ENCODE results near the gene LBHD2. TPM values are rescaled to one million over a fixed set of nuclear protein-coding genes. Genes with fewer than 3 reads are reported as not detected.

The LBHD2 gene
- total and polyA plus RNA-seq, 2 of the 13 experiments (the other 11 are each of a cell fraction or from before 2014, with no cell fraction given) = 0.67 to 1.00 TPM

DNA sequence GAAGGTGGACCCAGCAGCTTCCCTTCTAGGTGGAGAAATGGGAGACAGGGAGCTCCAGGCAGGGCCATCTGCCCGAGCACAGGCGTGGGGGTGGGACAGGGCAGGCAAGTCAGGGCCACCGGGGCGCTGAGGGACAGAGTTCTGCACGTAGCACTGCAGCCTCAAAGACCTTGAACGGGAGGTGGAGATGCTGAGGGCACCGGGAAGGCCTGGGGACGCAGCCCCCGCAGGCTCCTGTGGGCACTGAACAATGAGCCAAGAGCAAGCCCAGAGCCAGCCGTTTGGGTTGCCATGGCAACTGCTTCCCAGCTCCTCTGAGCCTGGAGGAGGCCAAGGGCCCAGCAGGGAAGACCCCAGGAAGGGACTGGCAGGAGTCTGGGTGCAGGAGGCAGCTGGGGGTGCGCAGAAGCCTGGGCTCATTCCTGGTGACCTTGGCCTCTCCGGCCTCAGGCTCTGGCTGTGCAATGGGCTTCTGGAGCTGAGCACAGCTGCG, 3.4 kb downstream of the LBHD2 start (continued):
- TF ChIP-seq ZNF574 (CRISPR knock-in tag; IDR thresholded peaks at IDR 0.05) (0 out of 2 replicates have a peak, but pooled peaks have one; percentile 30), HNF4A (CRISPR knock-in tag; IDR thresholded peaks at IDR 0.05) (no peak), HNRNPL (IDR thresholded peaks at IDR 0.05; ENCODE audit: low read depth, low read length) (peak; percentile 82), NR2C2 (CRISPR knock-in tag; IDR thresholded peaks at IDR 0.05; ENCODE audit: borderline replicate concordance) (no peak), ZFX (CRISPR knock-in tag; IDR thresholded peaks at IDR 0.05; ENCODE audit: low read depth) (peak; percentile 27; the same call in 1 of the 2 replicates), ZNF30 (CRISPR knock-in tag; IDR thresholded peaks at IDR 0.05) (no peak), NR1H2 (CRISPR knock-in tag; IDR thresholded peaks at IDR 0.05; ENCODE audit: borderline replicate concordance, low read depth) (no peak), KDM2A (CRISPR knock-in tag; IDR thresholded peaks at IDR 0.05; ENCODE audit: borderline replicate concordance, low read depth) (no peak), ZFP91 (CRISPR knock-in tag; IDR thresholded peaks at IDR 0.05; ENCODE audit: borderline replicate concordance) (peak; percentile 48; the same call in 1 of the 2 replicates), GPN1 (CRISPR knock-in tag; IDR thresholded peaks at IDR 0.05; ENCODE audit: borderline replicate concordance) (no peak), ZNF629 (CRISPR knock-in tag; conservative IDR thresholded peaks at IDR 0.05) (peak; percentile 87), BCL3 (CRISPR knock-in tag; IDR thresholded peaks at IDR 0.05) (0 out of 2 replicates have a peak, but pooled peaks have one; percentile 39), BRD4 (CRISPR knock-in tag; IDR thresholded peaks at IDR 0.05) (0 out of 2 replicates have a peak, but pooled peaks have one; percentile 44), FOXC1 (CRISPR knock-in tag; IDR thresholded peaks at IDR 0.05; ENCODE audit: borderline replicate concordance) (no peak), STAG1 (CRISPR knock-in tag; IDR thresholded peaks at IDR 0.05) (no peak), ZFP90 (CRISPR knock-in tag; IDR thresholded peaks at IDR 0.05; ENCODE audit: borderline replicate concordance) (0 out of 2 replicates have a peak, but pooled peaks have one; percentile 44), ZNF296 (CRISPR knock-in tag; conservative IDR thresholded peaks at IDR 0.05) (no peak), CCAR2 (optimal IDR thresholded peaks at IDR 0.05; ENCODE audit: low read depth, low read length) (no peak), HIC2 (CRISPR knock-in tag; IDR thresholded peaks at IDR 0.05; ENCODE audit: low read depth) (peak; percentile 85), ZMYM3 (CRISPR knock-in tag; IDR thresholded peaks at IDR 0.05) (peak; percentile 65), ZSCAN5A (CRISPR knock-in tag; IDR thresholded peaks at IDR 0.05; ENCODE audit: borderline replicate concordance) (no peak)
